ENCODE measurements around the gene RNH1. TPM values are rescaled to one million over a fixed set of nuclear protein-coding genes. Genes with fewer than 3 reads are reported as not detected.

Gene RNH1
- total RNA-seq, 1 experiment from 2014 or later, result 345 TPM

DNA sequence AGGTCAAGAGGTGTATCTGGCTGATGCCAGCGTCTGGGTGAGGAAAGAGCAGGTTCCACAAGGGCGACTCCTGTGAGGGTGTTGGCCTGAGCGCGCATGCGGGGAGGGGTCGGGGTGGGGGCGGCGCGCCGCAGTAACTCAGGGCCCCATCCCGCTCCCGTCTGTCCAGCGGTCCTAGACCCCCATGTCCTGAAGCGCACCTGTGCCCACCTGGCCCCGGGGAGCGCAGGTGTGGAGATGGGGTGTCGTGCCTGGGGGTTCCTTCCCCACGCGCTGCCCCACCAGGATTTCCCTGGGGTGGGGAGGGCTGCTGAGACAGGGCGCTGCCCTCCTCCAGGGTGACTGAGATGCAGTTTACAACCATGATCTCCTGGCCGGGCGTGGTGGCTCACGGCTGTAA lies 20.9 kb downstream of the RNH1 start:
- BruUV-seq (replicated peaks), result no TSS peak
- in situ Hi-C loops (cut with HindIII; ENCODE audit: low pct_unique_long_range_greater_than_20kb, low sequenced_read_pairs), result no loop called here
- no peaks in the 10 kb centered on the region for H3K36me3 ChIP-seq (ENCODE audit: control insufficient read depth, insufficient read depth, low read length)
- ChIA-PET CTCF (no interaction called here), POLR2A (interaction anchor here (0.7 kb wide), 1 partner anchor 15 kb away, joined by 3 read pairs; no protein-coding TSS in a partner anchor)
- no peak for ATAC-seq
- TF ChIP-seq, protein P1, sequence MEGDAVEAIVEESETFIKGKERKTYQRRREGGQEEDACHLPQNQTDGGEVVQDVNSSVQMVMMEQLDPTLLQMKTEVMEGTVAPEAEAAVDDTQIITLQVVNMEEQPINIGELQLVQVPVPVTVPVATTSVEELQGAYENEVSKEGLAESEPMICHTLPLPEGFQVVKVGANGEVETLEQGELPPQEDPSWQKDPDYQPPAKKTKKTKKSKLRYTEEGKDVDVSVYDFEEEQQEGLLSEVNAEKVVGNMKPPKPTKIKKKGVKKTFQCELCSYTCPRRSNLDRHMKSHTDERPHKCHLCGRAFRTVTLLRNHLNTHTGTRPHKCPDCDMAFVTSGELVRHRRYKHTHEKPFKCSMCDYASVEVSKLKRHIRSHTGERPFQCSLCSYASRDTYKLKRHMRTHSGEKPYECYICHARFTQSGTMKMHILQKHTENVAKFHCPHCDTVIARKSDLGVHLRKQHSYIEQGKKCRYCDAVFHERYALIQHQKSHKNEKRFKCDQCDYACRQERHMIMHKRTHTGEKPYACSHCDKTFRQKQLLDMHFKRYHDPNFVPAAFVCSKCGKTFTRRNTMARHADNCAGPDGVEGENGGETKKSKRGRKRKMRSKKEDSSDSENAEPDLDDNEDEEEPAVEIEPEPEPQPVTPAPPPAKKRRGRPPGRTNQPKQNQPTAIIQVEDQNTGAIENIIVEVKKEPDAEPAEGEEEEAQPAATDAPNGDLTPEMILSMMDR (IDR thresholded peaks at IDR 0.05), result no peak
- TF ChIP-seq, protein P2, sequence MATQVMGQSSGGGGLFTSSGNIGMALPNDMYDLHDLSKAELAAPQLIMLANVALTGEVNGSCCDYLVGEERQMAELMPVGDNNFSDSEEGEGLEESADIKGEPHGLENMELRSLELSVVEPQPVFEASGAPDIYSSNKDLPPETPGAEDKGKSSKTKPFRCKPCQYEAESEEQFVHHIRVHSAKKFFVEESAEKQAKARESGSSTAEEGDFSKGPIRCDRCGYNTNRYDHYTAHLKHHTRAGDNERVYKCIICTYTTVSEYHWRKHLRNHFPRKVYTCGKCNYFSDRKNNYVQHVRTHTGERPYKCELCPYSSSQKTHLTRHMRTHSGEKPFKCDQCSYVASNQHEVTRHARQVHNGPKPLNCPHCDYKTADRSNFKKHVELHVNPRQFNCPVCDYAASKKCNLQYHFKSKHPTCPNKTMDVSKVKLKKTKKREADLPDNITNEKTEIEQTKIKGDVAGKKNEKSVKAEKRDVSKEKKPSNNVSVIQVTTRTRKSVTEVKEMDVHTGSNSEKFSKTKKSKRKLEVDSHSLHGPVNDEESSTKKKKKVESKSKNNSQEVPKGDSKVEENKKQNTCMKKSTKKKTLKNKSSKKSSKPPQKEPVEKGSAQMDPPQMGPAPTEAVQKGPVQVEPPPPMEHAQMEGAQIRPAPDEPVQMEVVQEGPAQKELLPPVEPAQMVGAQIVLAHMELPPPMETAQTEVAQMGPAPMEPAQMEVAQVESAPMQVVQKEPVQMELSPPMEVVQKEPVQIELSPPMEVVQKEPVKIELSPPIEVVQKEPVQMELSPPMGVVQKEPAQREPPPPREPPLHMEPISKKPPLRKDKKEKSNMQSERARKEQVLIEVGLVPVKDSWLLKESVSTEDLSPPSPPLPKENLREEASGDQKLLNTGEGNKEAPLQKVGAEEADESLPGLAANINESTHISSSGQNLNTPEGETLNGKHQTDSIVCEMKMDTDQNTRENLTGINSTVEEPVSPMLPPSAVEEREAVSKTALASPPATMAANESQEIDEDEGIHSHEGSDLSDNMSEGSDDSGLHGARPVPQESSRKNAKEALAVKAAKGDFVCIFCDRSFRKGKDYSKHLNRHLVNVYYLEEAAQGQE (IDR thresholded peaks at IDR 0.05; ENCODE audit: insufficient read depth in 1 of 2, low read depth in 2 of 2, low read length in 1 of 2), result no peak
- TF ChIP-seq POLR2AphosphoS5 (IDR thresholded peaks at IDR 0.05; ENCODE audit: low read depth, low read length) (no peak), TCF7L2 (IDR thresholded peaks at IDR 0.05; ENCODE audit: low read depth, low read length) (no peak), SIN3A (IDR thresholded peaks at IDR 0.05; ENCODE audit: borderline replicate concordance, insufficient read depth, low read depth, low read length) (no peak)
- H3K4me3 ChIP-seq (ENCODE audit: low read depth in 2 of 2, low read length in 2 of 2), result no peak overlapping the region
- no peak for DNase-seq (ENCODE audit: low read depth, low spot score)
- intact Hi-C loops (cut with micrococcal nuclease; ENCODE audit: unreplicated experiment), result no loop called here
- H3K4me1 ChIP-seq (ENCODE audit: control insufficient read depth, insufficient read depth, low read length), result no peaks in the 10 kb centered on the region
- no peaks in the 10 kb centered on the region for H3K27me3 ChIP-seq (ENCODE audit: control insufficient read depth, insufficient read depth, low read length)
- H3K27ac ChIP-seq (ENCODE audit: low read length), result no peak overlapping the region
- H3K9me3 ChIP-seq (ENCODE audit: control insufficient read depth, insufficient read depth, low read depth, low read length), result no peaks in the 10 kb centered on the region

DNA sequence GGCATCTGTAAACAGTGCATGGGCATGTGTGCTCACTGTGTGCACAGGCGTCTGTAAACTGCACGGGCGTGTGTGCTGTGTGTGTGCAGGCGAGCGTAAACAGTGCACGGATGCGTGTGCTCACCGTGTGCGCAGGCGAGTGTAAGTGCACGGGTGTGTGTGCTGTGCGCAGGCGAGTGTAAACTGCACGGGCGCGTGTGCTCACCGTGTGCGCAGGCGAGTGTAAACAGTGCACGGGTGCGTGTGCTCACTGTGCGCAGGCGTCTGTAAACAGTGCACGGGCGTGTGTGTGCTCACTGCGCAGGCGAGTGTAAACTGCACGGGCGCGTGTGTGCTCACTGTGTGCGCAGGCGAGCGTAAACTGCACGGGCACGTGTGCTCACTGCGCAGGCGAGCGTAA lies 22.4 kb downstream of the RNH1 start:
- no peak for TF ChIP-seq POLR2AphosphoS5 (IDR thresholded peaks at IDR 0.05; ENCODE audit: low read depth, low read length)
- no peak for TF ChIP-seq TCF7L2 (IDR thresholded peaks at IDR 0.05; ENCODE audit: low read depth, low read length)
- TF ChIP-seq SIN3A (IDR thresholded peaks at IDR 0.05; ENCODE audit: borderline replicate concordance, insufficient read depth, low read depth, low read length), result no peak
- TF ChIP-seq, protein P2 (IDR thresholded peaks at IDR 0.05; ENCODE audit: insufficient read depth in 1 of 2, low read depth in 2 of 2, low read length in 1 of 2), result no peak
- TF ChIP-seq, protein P1 (IDR thresholded peaks at IDR 0.05), result no peak
- ATAC-seq (no peak), DNase-seq (ENCODE audit: low read depth, low spot score) (no peak)
- intact Hi-C loops (cut with micrococcal nuclease; ENCODE audit: unreplicated experiment) (no loop called here), in situ Hi-C loops (cut with HindIII; ENCODE audit: low pct_unique_long_range_greater_than_20kb, low sequenced_read_pairs) (no loop called here)
- Histone ChIP-seq H3K9me3 (ENCODE audit: control insufficient read depth, insufficient read depth, low read depth, low read length) (no peaks in the 10 kb centered on the region), H3K4me1 (ENCODE audit: control insufficient read depth, insufficient read depth, low read length) (no peaks in the 10 kb centered on the region), H3K4me3 (ENCODE audit: low read depth in 2 of 2, low read length in 2 of 2) (no peak overlapping the region), H3K36me3 (ENCODE audit: control insufficient read depth, insufficient read depth, low read length) (no peaks in the 10 kb centered on the region), H3K27me3 (ENCODE audit: control insufficient read depth, insufficient read depth, low read length) (no peaks in the 10 kb centered on the region), H3K27ac (ENCODE audit: low read length) (no peak overlapping the region)
- ChIA-PET CTCF (no interaction called here), POLR2A (no interaction called here)
- no TSS peak for BruUV-seq (replicated peaks)

All from Panc1 (cell line).